ENCODE results near the gene NOS1AP. TPM values are rescaled to one million over a fixed set of nuclear protein-coding genes. Genes with fewer than 3 reads are reported as not detected.
"Not testable (repeated sequence)": the region's sequence is repeated elsewhere in the genome, so short reads cannot be mapped to it uniquely, and the experiment has no call there.

The NOS1AP gene
- total RNA-seq, 2 experiments from 2014 or later = 0.18 TPM

GRCh38 chr1:162168261-162168660 lies 98.8 kb downstream of the NOS1AP start:
- POLR2A ChIA-PET = no interaction called here
- ATAC-seq (no peak), DNase-seq (no peak)
- Mint-ChIP-seq H3K27me3 (peaks cover 20% of the 10 kb centered on the region), H3K36me3 (ENCODE audit: low read depth) (no peaks in the 10 kb centered on the region), H3K4me1 (ENCODE audit: low read depth) (no peaks in the 10 kb centered on the region), H3K9me3 (no peaks in the 10 kb centered on the region), H3K27ac (no peak overlapping the region), H3K4me3 (no peak overlapping the region)
- no peak for TF ChIP-seq CTCF (IDR thresholded peaks at IDR 0.05)
- intact Hi-C loops (cut with micrococcal nuclease) = no loop called here
- CTCF ChIA-PET = no interaction called here

GRCh38 chr1:162169031-162169790 lies 99.7 kb downstream of the NOS1AP start:
- Mint-ChIP-seq H3K4me3 (no peak overlapping the region), H3K27ac (no peak overlapping the region), H3K27me3 (peaks cover 17% of the 10 kb centered on the region), H3K4me1 (ENCODE audit: low read depth) (no peaks in the 10 kb centered on the region), H3K36me3 (ENCODE audit: low read depth) (no peaks in the 10 kb centered on the region), H3K9me3 (no peaks in the 10 kb centered on the region)
- CTCF ChIA-PET = no interaction called here
- no peak for TF ChIP-seq CTCF (IDR thresholded peaks at IDR 0.05)
- intact Hi-C loops (cut with micrococcal nuclease) = no loop called here
- DNase-seq = no peak
- no peak for ATAC-seq
- POLR2A ChIA-PET = no interaction called here

GRCh38 chr1:162171111-162171510 lies 101.6 kb downstream of the NOS1AP start:
- intact Hi-C loops (cut with micrococcal nuclease) = no loop called here
- H3K4me3 Mint-ChIP-seq = no peak overlapping the region
- ChIA-PET POLR2A (no interaction called here), CTCF (no interaction called here)
- no peaks in the 10 kb centered on the region for H3K9me3 Mint-ChIP-seq
- no peak overlapping the region for H3K27ac Mint-ChIP-seq
- ATAC-seq (no peak), DNase-seq (no peak)
- H3K36me3 Mint-ChIP-seq (ENCODE audit: low read depth) = no peaks in the 10 kb centered on the region
- no peak for TF ChIP-seq CTCF (IDR thresholded peaks at IDR 0.05)
- peaks cover 10% of the 10 kb centered on the region for H3K27me3 Mint-ChIP-seq
- H3K4me1 Mint-ChIP-seq (ENCODE audit: low read depth) = no peaks in the 10 kb centered on the region

- POLR2A ChIA-PET = no interaction called here
- ATAC-seq = no peak
- CTCF ChIA-PET = no interaction called here
- no peaks in the 10 kb centered on the region for H3K4me1 Mint-ChIP-seq (ENCODE audit: low read depth)
- no peak for TF ChIP-seq CTCF (IDR thresholded peaks at IDR 0.05)
- H3K27ac Mint-ChIP-seq = no peak overlapping the region
- intact Hi-C loops (cut with micrococcal nuclease) = no loop called here
- no peaks in the 10 kb centered on the region for H3K9me3 Mint-ChIP-seq
- H3K4me3 Mint-ChIP-seq = no peak overlapping the region
- DNase-seq = no peak
- no peaks in the 10 kb centered on the region for H3K36me3 Mint-ChIP-seq (ENCODE audit: low read depth)
- peaks cover 7% of the 10 kb centered on the region for H3K27me3 Mint-ChIP-seq
Observed at GRCh38 chr1:162172311-162173102, 103.0 kb downstream of the NOS1AP start.

DNA sequence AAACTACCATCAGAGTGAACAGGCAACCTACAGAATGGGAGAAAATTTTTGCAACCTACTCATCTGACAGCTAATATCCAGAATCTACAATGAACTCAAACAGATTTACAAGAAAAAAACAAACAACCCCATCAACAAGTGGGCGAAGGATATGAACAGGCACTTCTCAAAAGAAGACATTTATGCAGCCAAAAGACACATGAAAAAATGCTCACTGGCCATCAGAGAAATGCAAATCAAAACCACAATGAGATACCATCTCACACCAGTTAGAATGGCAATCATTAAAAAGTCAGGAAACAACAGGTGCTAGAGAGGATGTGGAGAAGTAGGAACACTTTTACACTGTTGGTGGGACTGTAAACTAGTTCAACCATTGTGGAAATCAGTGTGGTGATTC lies 104.1 kb downstream of the NOS1AP start:
- H3K36me3 Mint-ChIP-seq (ENCODE audit: low read depth); H3K4me3 Mint-ChIP-seq; ATAC-seq; H3K9me3 Mint-ChIP-seq; CTCF ChIA-PET; POLR2A ChIA-PET; H3K27ac Mint-ChIP-seq; H3K4me1 Mint-ChIP-seq (ENCODE audit: low read depth); H3K27me3 Mint-ChIP-seq; intact Hi-C loops (cut with micrococcal nuclease); DNase-seq: not testable (repeated sequence)

GRCh38 chr1:162174027-162174426 lies 104.5 kb downstream of the NOS1AP start:
- CTCF ChIA-PET; ATAC-seq; DNase-seq; intact Hi-C loops (cut with micrococcal nuclease); H3K9me3 Mint-ChIP-seq; POLR2A ChIA-PET; H3K4me1 Mint-ChIP-seq (ENCODE audit: low read depth); H3K4me3 Mint-ChIP-seq; H3K27ac Mint-ChIP-seq; H3K36me3 Mint-ChIP-seq (ENCODE audit: low read depth): not testable (repeated sequence)
- H3K27me3 Mint-ChIP-seq = peaks cover 11% of the 10 kb centered on the region

Data from activated CD8-positive, alpha-beta T cell treated with anti-CD3 and anti-CD28 coated beads for 36 hours (primary cell).